Measurements from ENCODE around the gene ITGB1.

ITGB1 gene

DNA sequence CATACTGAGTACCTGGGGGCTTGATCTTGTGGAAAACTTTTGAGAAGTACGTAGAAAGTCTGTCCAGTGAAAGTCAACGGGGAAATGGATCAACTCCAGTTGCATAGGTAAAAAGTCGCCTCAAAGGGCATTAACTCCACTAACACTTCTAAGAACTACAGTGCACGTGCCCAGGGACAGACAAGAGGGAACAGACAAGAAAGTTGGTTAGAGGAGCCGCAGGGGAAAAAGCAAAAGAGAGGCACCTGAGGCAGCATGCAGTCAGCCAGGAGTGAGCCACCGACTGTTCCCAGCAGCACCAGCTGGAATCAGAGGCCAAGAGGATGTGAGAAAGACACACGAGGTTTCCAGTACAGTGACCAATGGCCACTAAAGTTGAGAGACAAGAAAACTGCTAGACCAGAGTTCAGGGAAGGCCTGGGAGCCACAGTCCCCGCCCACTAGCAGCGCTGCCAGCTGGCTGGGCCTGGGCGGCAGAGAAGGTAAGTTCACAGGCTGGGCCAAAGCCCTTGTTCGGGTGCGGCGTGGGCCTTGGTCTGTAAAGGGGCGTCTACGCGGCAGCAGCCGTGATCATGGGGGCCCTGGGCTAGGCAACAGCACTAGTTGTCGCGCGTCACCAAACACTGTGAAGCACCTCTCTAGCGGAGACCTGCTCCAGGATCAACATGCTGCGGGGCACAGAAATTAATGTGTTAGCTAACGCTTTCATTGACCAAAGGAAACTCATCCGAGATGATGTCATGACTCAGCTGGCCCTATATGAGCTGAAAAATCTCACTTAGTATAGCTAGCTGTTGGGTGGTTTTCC, 14.0 kb downstream of the ITGB1 start:
- Mint-ChIP-seq H3K9me3 (peaks cover 17% of the 10 kb centered on the region), H3K27me3 (ENCODE audit: low read depth, poor library complexity) (no peaks in the 10 kb centered on the region), H3K36me3 (ENCODE audit: low read depth) (peaks cover 49% of the 10 kb centered on the region), H3K4me3 (no peak overlapping the region), H3K27ac (peak overlapping the region; percentile 87), H3K4me1 (peaks cover 45% of the 10 kb centered on the region)
- TF ChIP-seq, protein P1, sequence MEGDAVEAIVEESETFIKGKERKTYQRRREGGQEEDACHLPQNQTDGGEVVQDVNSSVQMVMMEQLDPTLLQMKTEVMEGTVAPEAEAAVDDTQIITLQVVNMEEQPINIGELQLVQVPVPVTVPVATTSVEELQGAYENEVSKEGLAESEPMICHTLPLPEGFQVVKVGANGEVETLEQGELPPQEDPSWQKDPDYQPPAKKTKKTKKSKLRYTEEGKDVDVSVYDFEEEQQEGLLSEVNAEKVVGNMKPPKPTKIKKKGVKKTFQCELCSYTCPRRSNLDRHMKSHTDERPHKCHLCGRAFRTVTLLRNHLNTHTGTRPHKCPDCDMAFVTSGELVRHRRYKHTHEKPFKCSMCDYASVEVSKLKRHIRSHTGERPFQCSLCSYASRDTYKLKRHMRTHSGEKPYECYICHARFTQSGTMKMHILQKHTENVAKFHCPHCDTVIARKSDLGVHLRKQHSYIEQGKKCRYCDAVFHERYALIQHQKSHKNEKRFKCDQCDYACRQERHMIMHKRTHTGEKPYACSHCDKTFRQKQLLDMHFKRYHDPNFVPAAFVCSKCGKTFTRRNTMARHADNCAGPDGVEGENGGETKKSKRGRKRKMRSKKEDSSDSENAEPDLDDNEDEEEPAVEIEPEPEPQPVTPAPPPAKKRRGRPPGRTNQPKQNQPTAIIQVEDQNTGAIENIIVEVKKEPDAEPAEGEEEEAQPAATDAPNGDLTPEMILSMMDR (IDR thresholded peaks at IDR 0.05), result no peak
- no peak for DNase-seq

DNA sequence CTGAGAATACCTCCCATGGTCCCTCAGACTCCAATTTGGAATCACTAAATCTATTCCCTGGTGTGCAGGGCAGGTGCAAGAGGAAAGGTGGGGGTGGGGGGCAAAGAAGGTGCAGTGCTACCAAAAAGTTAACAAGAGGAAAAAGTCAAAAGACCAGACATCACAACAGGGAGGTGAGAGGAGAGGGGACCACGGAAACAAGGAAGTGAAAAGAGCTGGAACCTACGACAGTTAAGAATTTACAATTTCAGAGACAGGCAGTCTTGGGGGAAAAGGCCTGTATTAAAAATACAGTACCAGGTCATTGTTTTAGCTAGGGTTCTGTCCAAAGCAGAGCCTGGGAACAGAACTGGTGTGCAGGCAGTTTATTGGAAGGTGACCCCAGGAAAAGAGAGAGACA, 14.6 kb downstream of the ITGB1 start:
- Mint-ChIP-seq H3K4me1 (peaks cover 45% of the 10 kb centered on the region), H3K27me3 (ENCODE audit: low read depth, poor library complexity) (no peaks in the 10 kb centered on the region), H3K9me3 (peaks cover 12% of the 10 kb centered on the region), H3K4me3 (no peak overlapping the region), H3K36me3 (ENCODE audit: low read depth) (peaks cover 42% of the 10 kb centered on the region), H3K27ac (peak overlapping the region; percentile 87)
- no peak for DNase-seq
- TF ChIP-seq, protein P1 (IDR thresholded peaks at IDR 0.05), result no peak

DNA sequence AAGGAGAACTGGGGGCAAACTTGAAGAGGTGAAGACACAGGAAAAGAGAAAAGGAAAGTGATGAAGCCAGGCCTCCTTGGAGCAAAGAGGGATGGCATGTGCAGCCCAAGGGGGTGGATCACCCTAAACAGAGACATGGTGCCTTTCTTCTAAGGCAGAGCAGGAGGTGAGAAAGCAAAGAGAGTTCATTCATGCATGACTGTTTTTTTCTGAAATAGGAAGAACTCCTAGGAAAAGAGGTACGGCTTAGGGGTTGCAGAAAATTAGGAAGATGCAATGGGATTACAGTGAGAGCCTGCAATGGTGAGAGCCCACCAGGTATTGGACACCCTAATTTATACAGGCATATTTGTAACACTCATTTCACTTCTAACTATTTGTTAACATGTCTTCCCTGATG, 15.9 kb downstream of the ITGB1 start:
- Mint-ChIP-seq H3K27me3 (ENCODE audit: low read depth, poor library complexity) (no peaks in the 10 kb centered on the region), H3K9me3 (peaks cover 6% of the 10 kb centered on the region), H3K4me1 (peaks cover 50% of the 10 kb centered on the region), H3K4me3 (no peak overlapping the region), H3K27ac (no peak overlapping the region), H3K36me3 (ENCODE audit: low read depth) (peaks cover 29% of the 10 kb centered on the region)
- TF ChIP-seq, protein P1 (IDR thresholded peaks at IDR 0.05), result no peak
- no peak for DNase-seq

DNA sequence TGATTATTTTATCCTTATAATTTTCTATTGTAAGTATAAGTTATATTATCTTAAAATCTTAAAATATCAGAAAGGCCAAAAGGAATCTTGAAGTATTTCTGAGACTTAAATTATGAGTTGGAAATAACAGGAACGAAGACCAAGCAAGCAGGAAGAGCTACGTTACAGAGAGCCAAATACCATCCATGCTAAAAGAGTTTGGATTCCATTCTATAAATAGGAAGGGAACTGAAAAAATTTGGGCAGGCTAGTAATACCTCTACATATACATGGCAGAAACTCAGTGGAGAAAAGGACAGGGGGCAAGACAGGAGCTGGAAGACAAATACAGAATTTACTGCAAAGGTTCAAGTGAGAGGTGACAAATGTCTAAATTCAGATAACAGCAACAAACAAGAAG, 16.7 kb downstream of the ITGB1 start:
- Mint-ChIP-seq H3K36me3 (ENCODE audit: low read depth) (peaks cover 27% of the 10 kb centered on the region), H3K4me3 (no peak overlapping the region), H3K27me3 (ENCODE audit: low read depth, poor library complexity) (no peaks in the 10 kb centered on the region), H3K9me3 (peaks cover 6% of the 10 kb centered on the region), H3K27ac (no peak overlapping the region), H3K4me1 (peaks cover 50% of the 10 kb centered on the region)
- DNase-seq, result no peak
- TF ChIP-seq, protein P1 (IDR thresholded peaks at IDR 0.05), result no peak

DNA sequence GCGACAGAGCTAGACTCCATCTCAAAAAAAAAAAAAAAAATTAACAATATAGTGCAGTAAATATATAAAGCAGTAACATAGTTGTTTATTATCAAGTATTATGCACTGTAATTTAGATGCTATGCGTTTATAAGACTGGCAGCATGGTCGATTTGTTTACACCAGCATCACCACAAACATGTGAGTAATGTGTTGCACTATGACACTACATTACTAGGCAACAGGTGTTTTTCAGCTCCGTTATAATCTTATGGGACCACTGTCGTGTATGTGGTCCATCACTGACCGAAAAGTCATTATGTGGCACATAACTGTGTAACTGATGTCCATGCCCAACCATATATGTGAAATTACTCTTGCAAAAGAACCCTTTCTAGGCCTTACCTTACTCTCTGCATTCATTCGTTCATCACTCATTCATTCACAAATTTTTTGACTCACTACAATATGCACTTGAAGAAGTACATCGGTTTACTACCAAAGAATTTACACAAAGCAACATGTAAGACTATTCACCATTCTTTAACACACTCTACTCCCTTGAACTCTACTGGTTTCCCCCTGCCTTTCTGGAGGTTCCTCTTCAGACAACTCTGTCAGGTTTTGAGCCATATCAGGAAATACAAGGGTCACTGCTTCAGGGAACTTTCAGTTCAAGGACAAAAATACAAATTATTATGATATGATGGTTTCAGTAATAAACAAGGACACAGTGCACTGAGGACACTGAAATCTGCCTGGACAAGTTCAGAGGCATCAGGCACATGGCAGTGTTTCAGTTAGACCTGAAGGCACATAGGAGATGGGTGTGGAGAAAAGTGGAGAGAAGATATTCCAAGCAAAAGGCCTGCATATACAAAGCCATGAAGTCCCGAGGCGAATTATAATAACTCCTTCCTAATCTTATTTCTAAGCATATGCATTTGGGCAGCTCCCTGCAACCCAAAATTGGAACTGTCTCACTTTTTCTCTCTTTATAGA, 17.4 kb downstream of the ITGB1 start:
- DNase-seq, result no peak
- no peaks in the 10 kb centered on the region for H3K27me3 Mint-ChIP-seq (ENCODE audit: low read depth, poor library complexity)
- peaks cover 23% of the 10 kb centered on the region for H3K36me3 Mint-ChIP-seq (ENCODE audit: low read depth)
- no peak overlapping the region for H3K4me3 Mint-ChIP-seq
- H3K4me1 Mint-ChIP-seq, result peaks cover 54% of the 10 kb centered on the region
- TF ChIP-seq, protein P1 (IDR thresholded peaks at IDR 0.05), result no peak
- H3K9me3 Mint-ChIP-seq, result peaks cover 3% of the 10 kb centered on the region
- H3K27ac Mint-ChIP-seq, result peak overlapping the region; percentile 27
